GM19452 (cell line): Measurements from ENCODE around the gene CTRL.
"Not testable (repeated sequence)": the region's sequence is repeated elsewhere in the genome, so short reads cannot be mapped to it uniquely, and the experiment has no call there.

ENCODE experiments used
- ATAC-seq: cut with Tn5 transposase; IDR thresholded peaks from one replicate; pipeline ENCODE4 v1.9.1; 2021; ENCODE audit not compliant: unreplicated experiment

CTRL gene

DNA sequence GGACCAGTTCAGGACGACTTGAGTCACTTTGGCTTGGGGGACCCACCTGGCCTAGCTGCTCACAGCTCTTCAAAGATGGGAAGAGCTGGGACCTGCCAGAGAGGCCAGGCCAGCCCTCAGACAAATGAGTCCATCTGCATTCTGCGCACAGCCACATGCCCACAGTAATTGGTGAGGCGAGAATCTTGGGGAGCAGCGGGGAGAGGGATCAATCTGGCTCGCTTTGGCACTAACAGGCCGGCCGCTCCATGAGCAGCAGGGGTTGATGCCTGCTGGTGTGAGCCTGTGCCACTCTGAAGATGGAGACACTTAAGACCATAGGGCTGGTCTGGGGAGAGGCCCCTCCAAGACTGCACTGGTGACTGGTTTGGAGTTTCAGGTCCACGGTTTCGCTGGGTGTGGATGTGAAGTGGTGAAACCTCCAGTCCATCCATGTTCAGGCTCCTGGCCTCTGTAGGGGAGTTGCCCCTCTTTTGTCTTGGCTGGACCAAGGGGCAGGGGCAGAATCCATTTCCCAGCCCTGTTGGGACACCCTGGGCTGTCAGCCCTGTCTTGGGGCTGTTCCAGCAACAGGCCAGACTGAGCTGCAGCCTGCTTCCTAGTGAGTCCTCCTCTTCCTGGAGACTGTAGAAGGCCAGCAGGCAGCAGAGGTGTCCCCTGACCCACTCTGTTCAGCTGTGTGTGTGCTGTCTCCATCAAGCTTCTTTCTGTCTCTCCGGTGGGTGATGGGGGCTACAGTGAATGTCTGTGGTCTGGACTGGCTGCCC, 7.3 kb downstream of the CTRL start:
- ATAC-seq: no peak

DNA sequence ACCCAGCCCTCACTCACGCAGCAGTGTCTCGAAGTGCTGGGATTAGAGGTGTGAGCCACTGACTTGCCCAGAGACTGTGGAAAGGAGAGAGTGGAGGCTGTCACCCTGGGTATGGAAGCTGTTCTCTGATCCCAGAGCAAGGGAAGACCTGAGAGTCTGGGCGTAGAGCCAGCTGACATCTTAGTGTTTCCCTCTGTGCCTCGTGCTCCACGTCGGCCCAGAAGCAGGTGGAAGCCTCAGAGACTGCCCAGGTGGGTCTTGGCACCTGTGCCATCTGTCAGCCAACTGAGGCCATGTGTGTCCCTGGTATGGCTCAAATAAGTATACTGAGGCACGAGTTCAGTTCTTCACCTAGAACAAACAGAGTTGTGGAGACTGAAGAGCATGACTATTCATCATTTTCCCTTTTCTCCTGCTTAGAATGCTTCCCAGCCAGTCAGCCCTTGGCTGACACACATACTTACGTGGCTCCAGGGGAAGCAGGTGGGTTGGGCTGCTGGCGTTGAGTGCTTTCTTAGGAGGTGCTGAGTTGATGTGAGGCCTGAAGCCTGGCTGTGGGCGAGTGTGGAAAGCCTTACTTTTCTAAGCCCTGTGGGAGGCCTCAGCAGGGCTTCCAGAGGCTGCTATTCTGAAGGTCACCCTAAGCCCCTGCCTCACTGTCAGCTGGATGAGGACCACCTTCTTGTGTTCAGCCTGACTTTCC, 8.1 kb downstream of the CTRL start:
- no peak for ATAC-seq

GRCh38 chr16:67922740-67923139, 8.9 kb downstream of the CTRL start:
- no peak for ATAC-seq

DNA sequence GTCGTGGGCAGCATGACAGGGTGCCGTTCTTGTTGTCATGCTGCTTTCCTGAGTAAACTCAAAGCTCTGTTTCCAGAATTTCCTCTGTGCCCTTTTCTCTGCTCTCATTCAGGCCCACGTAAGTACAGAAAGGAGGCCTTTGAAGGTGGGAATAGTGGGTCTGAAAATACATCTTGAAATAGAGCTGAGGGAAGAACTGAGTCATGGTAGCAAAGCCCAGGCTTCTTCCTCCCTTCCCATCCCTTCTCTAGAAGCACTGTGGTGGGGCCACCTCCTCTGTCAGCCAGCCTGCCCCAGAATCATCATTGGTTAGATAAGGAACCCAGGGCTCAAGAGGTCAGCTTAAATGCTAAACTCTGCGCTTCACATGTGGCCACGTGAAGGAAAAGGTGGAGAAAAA, 9.4 kb downstream of the CTRL start:
- ATAC-seq: no peak

- ATAC-seq: no peak
These were observed 11.9 kb downstream of the CTRL start for GRCh38 chr16:67919622-67920221.

DNA sequence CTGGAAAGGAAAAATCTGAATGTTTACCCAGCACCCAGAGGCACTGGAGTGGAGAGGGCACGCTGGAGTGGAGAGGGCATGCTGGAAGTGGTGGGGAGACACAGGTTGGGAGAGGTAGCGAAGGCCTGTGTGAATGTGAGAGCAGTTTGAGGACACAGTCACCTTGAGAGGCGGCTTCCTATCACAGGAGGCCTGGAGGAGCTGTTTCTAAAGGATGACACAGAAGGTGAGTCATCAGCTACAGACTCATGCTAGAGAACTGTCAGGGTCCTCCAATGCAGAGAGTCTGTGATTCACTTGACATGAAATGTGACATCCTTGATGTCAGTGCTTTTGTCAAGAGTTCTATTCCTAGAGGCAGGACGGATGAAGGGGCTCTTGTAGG, 13.8 kb downstream of the CTRL start:
- ATAC-seq: no peak

GRCh38 chr16:67917140-67917851, 14.4 kb downstream of the CTRL start:
- no peak for ATAC-seq

DNA sequence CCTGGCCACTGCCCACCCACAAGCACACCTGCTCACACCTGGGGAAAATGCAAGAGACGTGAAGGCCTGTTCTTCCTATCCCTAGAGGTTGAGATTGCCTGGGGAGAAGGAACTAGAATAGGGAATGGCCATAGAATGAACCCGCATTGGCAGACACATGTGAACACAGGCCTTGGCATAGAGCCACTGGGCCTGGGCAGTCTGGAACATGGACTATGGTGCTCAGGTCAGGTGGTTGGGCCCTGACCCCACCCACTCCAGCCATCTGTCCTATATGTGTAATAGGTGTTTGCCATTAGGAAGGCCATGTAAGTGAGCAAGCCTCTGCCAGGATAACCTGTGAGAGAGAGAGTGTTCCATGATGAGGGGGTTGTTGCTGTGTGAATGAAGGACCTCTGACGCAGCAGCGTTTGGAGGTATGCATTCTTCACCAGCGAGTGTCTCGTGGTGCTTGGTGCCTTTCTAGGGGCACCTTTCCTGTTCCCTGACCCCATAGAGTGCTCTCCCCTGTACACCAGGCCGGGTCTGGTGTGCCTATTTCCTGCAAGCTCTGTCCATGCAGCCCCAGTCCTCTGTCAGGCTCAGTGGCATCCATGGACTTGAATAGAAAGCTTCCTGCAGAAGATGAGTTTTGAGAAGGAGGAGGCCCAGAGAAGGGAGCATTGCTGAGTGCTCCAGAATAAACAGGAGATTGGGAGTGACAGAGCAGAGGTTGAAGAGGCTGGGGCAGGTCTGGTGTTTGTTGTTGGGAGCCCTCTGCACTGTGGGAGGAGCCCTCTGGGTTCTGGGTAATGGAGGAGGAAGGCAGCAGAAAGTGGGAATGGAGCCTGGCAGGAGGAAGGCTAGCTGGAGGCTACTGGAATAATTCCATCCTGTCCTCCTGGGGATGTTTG, 15.6 kb downstream of the CTRL start:
- ATAC-seq: no peak

DNA sequence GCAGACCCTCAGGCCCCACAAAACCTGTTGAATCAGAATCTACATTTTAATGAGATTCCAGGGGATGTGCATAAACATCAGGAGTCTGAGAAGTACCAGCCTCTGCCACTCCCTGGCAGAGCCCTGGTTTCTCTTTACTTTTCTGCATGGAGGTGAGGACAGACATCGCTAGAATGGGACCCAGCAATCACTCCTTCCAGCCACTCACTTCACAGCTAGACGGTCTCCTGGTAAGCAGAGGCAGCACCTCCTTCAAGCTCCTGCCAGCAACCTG, 16.2 kb downstream of the CTRL start:
- ATAC-seq: not testable (repeated sequence)

DNA sequence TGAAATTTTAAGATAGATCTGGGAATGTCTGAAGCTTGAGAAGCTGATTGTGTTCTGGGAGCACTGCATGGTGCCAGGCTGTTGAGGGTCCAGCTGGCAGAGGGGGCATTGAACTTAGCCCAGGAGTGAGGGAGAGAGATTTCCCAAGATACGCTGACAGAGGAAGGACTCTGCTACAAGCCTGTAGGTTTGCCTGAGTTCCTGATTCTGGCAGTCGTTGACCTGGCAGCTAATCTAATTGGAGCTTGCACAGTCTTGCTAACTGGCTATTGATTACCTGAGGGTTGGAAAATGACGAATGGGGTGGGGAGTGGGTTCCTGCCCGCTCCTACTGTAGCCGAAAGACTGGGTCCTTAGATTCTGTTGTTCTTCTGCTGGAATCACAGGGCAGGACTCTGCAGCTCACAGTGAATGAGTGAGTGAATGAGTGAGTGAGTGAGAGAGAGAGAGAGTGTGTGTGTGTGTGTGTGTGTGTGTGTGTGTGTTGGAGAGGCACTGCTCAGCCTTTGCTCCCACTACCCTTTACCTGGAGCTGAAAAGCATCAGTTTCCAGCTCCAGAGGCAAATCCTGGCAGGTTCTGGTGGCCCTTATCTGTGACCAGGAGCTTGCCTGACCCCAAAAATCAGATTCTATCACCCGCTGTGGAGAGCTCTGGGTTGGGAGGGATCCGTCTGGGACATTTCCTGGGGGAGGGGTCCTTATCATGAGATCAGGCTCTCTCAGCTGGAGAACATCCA, 16.7 kb downstream of the CTRL start:
- ATAC-seq: no peak

DNA sequence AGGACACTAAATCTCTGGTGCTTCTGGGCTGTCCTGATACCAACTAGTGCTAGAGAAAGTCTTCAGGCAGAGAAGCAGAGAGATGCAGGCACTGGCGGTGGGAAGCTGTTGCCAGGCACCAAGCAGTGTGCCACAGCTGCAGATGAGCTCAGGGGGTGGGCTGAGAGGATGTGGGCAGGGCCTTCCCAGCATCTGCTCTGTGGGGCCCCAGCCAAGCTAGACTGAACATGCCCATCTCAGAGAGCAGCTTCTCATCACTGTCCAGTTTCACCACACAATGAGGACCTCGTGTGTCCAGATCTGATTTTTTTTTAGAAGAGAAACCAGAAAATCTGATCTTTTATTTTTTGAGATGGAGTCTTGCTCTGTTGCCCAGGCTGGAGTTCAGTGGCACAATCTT, 21.5 kb downstream of the CTRL start:
- ATAC-seq: peak; percentile 64

GRCh38 chr16:67909056-67909742, 22.5 kb downstream of the CTRL start:
- ATAC-seq: no peak

DNA sequence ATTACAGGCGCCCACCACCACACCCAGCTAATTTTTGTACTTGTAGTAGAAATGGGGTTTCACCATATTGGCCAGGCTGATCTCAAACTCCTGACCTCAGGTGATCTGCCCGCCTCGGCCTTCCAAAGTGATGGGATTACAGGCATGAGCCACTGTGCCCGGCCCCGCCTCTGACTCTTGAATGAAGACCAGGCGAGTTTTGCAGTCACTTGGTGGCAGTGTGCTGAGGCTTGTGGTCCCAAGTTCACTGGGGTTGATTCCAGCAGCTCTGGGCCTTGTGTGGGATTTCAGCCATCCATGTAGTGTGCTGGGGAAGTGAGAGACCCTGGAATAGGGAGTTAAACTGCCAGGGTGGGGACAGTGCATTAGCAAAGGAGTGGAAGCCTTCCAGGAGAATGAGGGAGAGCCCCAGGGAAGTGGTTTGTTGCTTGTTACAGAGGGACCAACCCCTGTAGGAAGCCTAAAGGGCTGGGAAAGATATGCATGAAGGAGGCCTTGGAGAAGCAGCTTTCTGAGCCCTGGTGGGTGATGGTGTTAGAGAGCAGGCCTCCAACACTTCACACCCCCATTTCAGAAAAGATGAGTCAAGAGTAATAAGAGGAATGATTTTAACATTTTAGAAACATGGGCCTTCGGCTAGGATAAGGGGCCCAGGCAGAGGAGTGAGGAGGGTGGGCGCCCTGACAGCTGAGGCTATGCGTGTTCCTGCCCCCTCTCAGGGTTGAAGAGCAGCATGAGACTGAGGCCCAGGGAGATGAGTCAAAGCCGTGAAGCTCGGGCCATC, 24.1 kb downstream of the CTRL start:
- no peak for ATAC-seq

- ATAC-seq: no peak
These were observed 28.8 kb downstream of the CTRL start for GRCh38 chr16:67902831-67903230.

DNA sequence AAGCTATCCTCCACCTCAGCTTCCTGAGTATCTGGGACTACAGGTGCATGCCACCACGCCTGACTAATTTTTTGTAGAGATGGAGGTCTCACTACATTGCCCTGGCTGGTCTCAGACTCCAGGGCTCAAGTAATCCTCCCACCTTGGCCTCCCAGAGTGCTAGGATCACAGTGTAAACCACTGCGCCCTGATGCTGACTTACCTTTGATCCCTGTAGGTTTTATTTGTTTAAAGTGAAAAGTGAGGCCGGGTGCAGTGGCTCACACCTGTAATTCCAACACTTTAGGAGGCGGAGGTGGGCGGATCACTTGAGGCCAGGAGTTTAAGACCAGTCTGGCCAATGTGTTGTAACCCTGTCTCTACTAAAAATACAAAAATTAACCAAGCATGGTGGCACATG, 29.9 kb downstream of the CTRL start:
- ATAC-seq: no peak

- no peak for ATAC-seq
These were observed 34.4 kb downstream of the CTRL start for GRCh38 chr16:67897231-67897630.

- no peak for ATAC-seq
These were observed 37.8 kb downstream of the CTRL start for GRCh38 chr16:67893743-67894399.
